ENCODE results near the gene MPP3. TPM values are rescaled to one million over a fixed set of nuclear protein-coding genes. Genes with fewer than 3 reads are reported as not detected.
"Not testable (repeated sequence)": the region's sequence is repeated elsewhere in the genome, so short reads cannot be mapped to it uniquely, and the experiment has no call there.

Gene MPP3
- total RNA-seq, 2 experiments from 2014 or later = 0.37 to 0.41 TPM

DNA sequence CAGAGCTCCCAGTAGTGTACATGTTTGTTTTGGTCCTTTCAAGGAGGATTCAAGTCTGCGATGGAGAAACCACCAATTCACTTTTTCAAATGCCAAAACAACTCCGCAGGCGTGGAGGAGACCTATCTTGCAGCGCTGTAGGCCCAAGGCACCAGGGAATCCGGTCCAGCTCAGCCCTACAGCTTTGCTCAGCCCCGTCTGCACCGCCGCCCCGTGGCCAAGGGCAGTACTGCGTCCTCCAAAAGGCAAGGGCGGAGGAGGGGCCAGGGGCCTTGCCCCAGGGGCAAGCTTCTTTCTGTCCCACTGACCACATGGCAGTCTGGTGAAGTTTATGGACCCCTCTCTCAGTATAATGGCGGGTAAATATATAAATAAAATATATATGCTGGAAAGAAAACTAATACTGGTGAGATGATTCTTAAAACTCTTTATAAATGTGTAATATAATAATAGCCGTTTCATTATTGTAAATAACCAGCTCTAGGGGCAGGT is 13.3 kb upstream of the MPP3 start:
- intact Hi-C loops (cut with DNase I, micrococcal nuclease) = loop anchor here in 1 of 2 experiments (1.0 to 5.0 kb wide), 3 partner anchors 59 to 154 kb away; no protein-coding TSS in a partner anchor
- no peaks in the 10 kb centered on the region for H3K9me3 Mint-ChIP-seq (ENCODE audit: low read depth)
- DNase-seq (peak; percentile 89), ATAC-seq (peak; percentile 99)
- no peak overlapping the region for H3K4me3 Mint-ChIP-seq
- no peaks in the 10 kb centered on the region for H3K4me1 Mint-ChIP-seq
- H3K36me3 Mint-ChIP-seq (ENCODE audit: low read depth) = no peaks in the 10 kb centered on the region
- no peak overlapping the region for H3K27ac Mint-ChIP-seq
- ChIA-PET CTCF (interaction anchor here (0.6 to 2.7 kb wide), 31 partner anchors 8 to 813 kb away, joined by 3 to 17 read pairs (median 4); partner anchors contain the start of gene DUSP3), POLR2A (interaction anchor here (0.6 to 0.8 kb wide), 2 partner anchors 164 to 664 kb away, joined by 3 to 5 read pairs; no protein-coding TSS in a partner anchor)
- H3K27me3 Mint-ChIP-seq = peaks cover 19% of the 10 kb centered on the region

DNA sequence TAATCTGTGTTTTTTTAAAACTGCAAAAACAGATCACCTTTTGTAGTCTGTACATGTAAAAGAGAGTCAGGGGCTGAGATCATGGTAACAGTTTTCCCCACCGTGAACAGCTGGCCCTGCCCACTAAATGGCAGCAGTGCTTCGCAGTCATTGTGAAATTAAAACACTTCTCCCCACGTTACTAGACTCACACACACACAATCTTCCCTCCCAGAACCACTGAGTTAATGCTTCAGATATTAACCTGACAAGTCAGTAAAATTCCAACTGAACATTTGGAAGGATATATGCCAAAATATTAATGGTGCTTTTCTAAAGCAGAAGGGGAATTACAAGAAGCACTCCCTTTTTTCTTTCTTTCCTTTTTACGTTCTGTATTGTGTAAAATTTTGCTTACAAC is 12.8 kb upstream of the MPP3 start:
- no peak overlapping the region for H3K4me3 Mint-ChIP-seq
- H3K9me3 Mint-ChIP-seq (ENCODE audit: low read depth) = no peaks in the 10 kb centered on the region
- POLR2A ChIA-PET = interaction anchor here (0.6 kb wide), 1 partner anchor 664 kb away, joined by 3 read pairs; no protein-coding TSS in a partner anchor
- intact Hi-C loops (cut with DNase I, micrococcal nuclease) = loop anchor here in 1 of 2 experiments (1.0 to 5.0 kb wide), 3 partner anchors 59 to 153 kb away; no protein-coding TSS in a partner anchor
- H3K4me1 Mint-ChIP-seq = no peaks in the 10 kb centered on the region
- H3K36me3 Mint-ChIP-seq (ENCODE audit: low read depth) = no peaks in the 10 kb centered on the region
- no peak overlapping the region for H3K27ac Mint-ChIP-seq
- no peak for ATAC-seq
- no peak for DNase-seq
- H3K27me3 Mint-ChIP-seq = peaks cover 18% of the 10 kb centered on the region
- CTCF ChIA-PET = interaction anchor here (0.6 to 2.7 kb wide), 30 partner anchors 9 to 772 kb away, joined by 3 to 17 read pairs (median 4); partner anchors contain the start of gene DUSP3

DNA sequence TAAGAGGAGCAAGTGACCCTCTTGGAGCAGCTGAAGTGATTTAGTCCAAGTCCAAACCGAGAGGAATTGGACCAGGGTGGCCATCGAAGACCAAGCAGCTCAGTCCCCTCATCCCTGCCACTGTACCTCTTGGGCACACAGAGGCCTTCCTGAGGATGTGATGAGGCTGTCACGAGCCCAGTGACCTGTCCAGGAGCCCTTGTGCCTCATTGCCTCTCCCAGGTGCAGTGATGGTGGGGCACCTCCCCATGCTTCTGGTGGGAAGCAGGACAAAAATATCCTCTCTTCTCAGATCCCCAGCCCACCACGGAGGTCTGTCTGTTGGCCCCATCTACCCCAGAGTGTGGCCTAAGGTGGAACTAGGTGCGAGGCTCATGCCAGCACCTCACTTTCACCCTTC is 11.3 kb upstream of the MPP3 start:
- Mint-ChIP-seq H3K9me3 (ENCODE audit: low read depth) (no peaks in the 10 kb centered on the region), H3K4me1 (no peaks in the 10 kb centered on the region), H3K36me3 (ENCODE audit: low read depth) (no peaks in the 10 kb centered on the region), H3K27me3 (peaks cover 24% of the 10 kb centered on the region), H3K4me3 (no peak overlapping the region), H3K27ac (no peak overlapping the region)
- ChIA-PET POLR2A (no interaction called here), CTCF (interaction anchor here (0.6 to 1.2 kb wide), 3 partner anchors 9 to 510 kb away, joined by 3 to 5 read pairs (median 5); no protein-coding TSS in a partner anchor)
- ATAC-seq (no peak), DNase-seq (no peak)
- intact Hi-C loops (cut with DNase I, micrococcal nuclease) = no loop called here

DNA sequence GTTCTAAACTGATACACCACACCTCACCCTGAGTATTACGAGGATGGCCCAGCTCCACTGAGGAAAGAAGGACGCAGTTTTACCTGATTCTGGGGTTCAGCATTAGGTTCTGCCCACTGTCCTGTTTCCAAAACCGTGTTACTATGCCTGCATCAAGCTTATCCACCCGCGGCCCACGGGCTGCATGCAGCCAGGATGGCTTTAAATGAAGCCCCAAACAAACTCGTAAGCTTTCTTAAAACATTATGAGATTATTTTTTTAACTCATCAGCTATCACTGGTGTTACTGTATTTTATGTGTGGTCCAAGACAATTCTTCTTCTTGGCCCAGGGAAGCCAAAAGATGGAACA is 10.0 kb upstream of the MPP3 start:
- no peaks in the 10 kb centered on the region for H3K4me1 Mint-ChIP-seq
- ChIA-PET POLR2A (no interaction called here), CTCF (interaction anchor here (0.7 to 1.2 kb wide), 3 partner anchors 10 to 445 kb away, joined by 3 to 5 read pairs (median 3); no protein-coding TSS in a partner anchor)
- no peaks in the 10 kb centered on the region for H3K36me3 Mint-ChIP-seq (ENCODE audit: low read depth)
- intact Hi-C loops (cut with DNase I, micrococcal nuclease) = no loop called here
- H3K9me3 Mint-ChIP-seq (ENCODE audit: low read depth) = no peaks in the 10 kb centered on the region
- DNase-seq = no peak
- H3K27me3 Mint-ChIP-seq = peaks cover 19% of the 10 kb centered on the region
- ATAC-seq = no peak
- no peak overlapping the region for H3K4me3 Mint-ChIP-seq
- no peak overlapping the region for H3K27ac Mint-ChIP-seq

DNA sequence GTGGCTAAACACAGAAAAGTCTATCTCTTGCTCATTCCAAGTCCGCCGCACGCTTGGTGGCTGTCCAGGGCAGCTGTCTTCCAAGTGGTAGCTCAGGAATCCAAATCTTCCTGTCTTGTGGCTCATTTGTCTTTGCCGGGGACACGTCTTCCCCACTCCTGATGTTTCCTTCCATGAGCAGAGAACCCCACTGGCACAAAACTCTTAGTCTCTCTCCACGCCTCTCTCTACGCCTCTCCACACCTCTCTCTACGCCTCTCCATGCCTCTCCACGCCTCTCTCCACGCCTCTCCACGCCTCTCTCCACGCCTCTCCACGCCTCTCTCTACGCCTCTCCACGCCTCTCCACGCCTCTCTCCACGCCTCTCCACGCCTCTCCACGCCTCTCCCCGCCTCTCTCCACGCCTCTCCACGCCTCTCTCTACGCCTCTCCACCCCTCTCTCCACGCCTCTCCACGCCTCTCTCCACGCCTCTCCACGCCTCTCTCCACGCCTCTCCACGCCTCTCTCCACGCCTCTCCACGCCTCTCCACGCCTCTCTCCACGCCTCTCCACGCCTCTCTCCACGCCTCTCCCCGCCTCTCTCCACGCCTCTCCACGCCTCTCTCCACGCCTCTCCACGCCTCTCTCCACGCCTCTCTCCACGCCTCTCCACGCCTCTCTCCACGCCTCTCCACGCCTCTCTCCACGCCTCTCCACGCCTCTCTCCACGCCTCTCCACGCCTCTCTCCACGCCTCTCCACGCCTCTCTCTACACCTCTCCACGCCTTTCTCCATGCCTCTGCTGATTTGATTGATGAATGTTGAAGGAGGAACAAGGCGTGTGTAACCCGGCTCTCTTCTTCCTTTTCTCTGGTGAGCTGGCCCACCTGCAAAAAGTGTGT is 9.4 kb upstream of the MPP3 start:
- H3K36me3 Mint-ChIP-seq (ENCODE audit: low read depth); H3K27ac Mint-ChIP-seq; H3K4me1 Mint-ChIP-seq; ATAC-seq; DNase-seq; H3K9me3 Mint-ChIP-seq (ENCODE audit: low read depth); intact Hi-C loops (cut with DNase I, micrococcal nuclease); H3K4me3 Mint-ChIP-seq; POLR2A ChIA-PET: not testable (repeated sequence)
- CTCF ChIA-PET = interaction anchor here (0.7 kb wide), 2 partner anchors 76 to 445 kb away, joined by 3 read pairs; no protein-coding TSS in a partner anchor
- peaks cover 17% of the 10 kb centered on the region for H3K27me3 Mint-ChIP-seq

DNA sequence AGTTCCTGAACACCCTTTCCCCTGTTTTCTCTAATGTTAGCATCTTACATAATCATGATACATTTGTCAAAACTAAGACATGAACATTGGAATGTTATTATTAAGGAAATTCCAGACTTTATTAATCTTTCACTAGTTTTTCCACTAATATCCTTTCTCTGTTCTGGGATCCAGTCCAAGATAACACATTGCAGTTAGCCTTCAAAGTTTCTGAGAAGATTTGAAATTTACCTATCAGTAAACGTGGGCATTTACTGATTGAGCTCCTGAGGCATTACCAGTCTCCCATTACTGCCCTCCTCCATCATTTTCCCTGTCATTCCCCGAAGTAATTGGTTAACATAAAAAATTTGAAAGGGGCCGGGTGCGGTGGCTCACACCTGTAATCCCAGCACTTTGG is 8.3 kb upstream of the MPP3 start:
- Mint-ChIP-seq H3K27me3 (peaks cover 17% of the 10 kb centered on the region), H3K9me3 (ENCODE audit: low read depth) (no peaks in the 10 kb centered on the region), H3K27ac (no peak overlapping the region), H3K4me3 (no peak overlapping the region), H3K4me1 (no peaks in the 10 kb centered on the region), H3K36me3 (ENCODE audit: low read depth) (no peaks in the 10 kb centered on the region)
- intact Hi-C loops (cut with DNase I, micrococcal nuclease) = no loop called here
- no peak for ATAC-seq
- ChIA-PET POLR2A (no interaction called here), CTCF (interaction anchor here (0.7 kb wide), 1 partner anchor 69 kb away, joined by 3 read pairs; no protein-coding TSS in a partner anchor)
- DNase-seq = no peak

DNA sequence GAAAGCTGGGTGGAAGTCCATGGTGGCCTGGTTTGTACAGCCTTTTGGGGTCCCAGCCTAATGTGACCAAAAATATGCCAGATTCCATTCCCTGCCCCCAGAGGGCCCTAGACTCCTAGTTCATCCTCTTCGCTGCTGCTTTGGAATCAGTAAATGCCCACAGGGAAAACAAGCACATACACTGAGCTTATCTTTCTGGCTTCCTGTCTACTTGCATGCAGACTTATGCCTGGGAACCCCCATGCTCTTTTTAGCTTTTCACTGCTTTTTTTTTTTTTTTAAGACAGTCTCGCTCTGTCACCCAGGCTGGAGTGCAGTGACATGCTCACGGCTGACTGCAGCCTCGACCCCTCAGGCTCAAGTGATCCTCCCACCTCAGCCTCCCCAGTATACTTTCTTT is 7.9 kb upstream of the MPP3 start:
- intact Hi-C loops (cut with DNase I, micrococcal nuclease) = no loop called here
- ChIA-PET CTCF (interaction anchor here (0.7 kb wide), 1 partner anchor 69 kb away, joined by 3 read pairs; no protein-coding TSS in a partner anchor), POLR2A (no interaction called here)
- DNase-seq (no peak), ATAC-seq (no peak)
- H3K4me3 Mint-ChIP-seq = no peak overlapping the region
- H3K4me1 Mint-ChIP-seq = no peaks in the 10 kb centered on the region
- H3K36me3 Mint-ChIP-seq (ENCODE audit: low read depth) = no peaks in the 10 kb centered on the region
- no peak overlapping the region for H3K27ac Mint-ChIP-seq
- no peaks in the 10 kb centered on the region for H3K9me3 Mint-ChIP-seq (ENCODE audit: low read depth)
- peaks cover 19% of the 10 kb centered on the region for H3K27me3 Mint-ChIP-seq

DNA sequence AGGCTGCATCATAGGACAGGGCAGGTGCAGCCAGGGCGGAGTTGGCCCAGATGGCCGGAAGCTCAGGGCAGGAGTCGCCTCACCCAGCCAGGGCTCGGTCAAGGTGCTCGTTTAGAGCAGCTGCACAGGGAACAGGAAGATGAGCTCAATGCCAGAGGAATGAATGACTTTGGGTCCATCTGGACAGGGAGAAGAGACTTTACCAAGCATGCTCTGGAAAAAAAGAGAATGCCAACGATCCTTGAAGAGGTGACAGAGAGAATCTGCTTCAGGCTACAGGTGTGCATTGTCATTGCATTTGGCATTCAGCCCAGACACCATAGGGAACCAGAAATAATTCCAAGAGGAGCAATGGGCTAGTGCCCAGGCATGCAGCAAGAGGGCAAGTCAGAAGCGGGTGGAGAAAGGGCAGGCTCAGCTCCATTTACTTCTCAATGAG is 6.7 kb upstream of the MPP3 start:
- H3K27me3 Mint-ChIP-seq = peaks cover 19% of the 10 kb centered on the region
- H3K9me3 Mint-ChIP-seq (ENCODE audit: low read depth) = no peaks in the 10 kb centered on the region
- CTCF ChIA-PET = interaction anchor here (0.6 kb wide), 1 partner anchor 40 kb away, joined by 3 read pairs; no protein-coding TSS in a partner anchor
- DNase-seq (no peak), ATAC-seq (no peak)
- no peak overlapping the region for H3K27ac Mint-ChIP-seq
- H3K36me3 Mint-ChIP-seq (ENCODE audit: low read depth) = no peaks in the 10 kb centered on the region
- POLR2A ChIA-PET = no interaction called here
- H3K4me3 Mint-ChIP-seq = no peak overlapping the region
- H3K4me1 Mint-ChIP-seq = no peaks in the 10 kb centered on the region
- intact Hi-C loops (cut with DNase I, micrococcal nuclease) = no loop called here

DNA sequence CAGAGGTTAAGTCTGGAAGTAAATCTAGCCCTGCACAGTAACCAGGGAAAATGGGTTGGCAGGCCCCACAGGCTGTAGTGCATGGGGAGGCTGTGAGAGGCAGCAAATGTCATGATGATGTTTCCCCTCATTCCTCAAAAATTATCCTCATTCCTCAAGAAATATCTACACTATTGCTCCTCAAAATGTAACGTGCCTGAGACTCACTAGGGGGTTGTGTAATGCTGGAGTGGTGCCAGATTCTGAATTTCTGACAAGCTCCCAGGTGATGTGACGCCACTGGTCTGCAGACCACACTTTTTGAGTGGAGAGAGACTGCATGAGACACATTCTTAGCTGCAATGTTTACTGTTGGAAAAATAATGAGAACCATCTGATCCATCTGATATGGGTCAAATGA is 1.2 kb upstream of the MPP3 start:
- ChIA-PET POLR2A (no interaction called here), CTCF (interaction anchor here (1.2 kb wide), 1 partner anchor 12 kb away, joined by 11 read pairs; the partner anchor contains the start of gene CD300LG)
- ATAC-seq = no peak

DNA sequence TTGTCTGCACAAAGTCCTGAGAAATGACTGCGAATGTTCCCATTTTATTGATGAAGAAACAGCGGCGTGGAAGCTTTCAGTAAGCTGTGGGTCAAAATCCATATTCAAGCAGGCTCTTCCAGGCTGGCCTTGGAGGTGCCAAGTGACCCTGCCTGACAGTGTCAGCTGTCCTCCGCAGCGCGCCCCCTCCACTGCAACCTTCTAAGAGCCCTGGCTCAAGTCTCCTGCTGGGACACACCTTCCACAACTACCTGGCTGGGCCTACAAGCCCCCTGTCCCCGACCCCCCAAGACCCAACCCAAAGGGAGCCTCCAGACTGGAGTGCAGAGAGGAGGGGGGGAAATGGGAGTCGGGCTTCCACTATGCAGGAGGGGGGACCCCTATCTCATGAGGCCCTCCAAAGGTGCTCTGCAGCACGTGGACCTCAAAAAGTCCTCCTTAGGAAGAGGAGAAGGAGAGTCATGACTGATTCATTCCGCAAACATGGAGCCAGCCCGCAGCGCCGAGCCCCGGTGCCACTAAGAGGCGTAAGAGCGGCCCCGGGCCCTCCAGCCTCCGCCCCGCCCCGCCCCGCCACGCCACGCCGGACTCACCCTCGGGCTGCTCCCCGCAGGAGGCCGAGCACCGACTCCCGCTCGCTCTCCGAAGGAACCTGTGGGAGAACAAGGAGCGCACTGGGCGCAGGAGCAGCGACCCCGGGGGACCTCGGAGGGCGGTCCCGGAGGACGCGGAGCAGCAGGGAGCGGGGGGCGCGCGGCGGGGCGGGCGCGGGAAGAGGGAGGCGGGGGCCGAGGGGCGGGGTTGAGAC is 574 bp downstream of the MPP3 start:
- no peaks in the 10 kb centered on the region for H3K9me3 Mint-ChIP-seq (ENCODE audit: low read depth)
- H3K4me3 Mint-ChIP-seq = peak overlapping the region; percentile 66
- H3K27me3 Mint-ChIP-seq = peaks cover 32% of the 10 kb centered on the region
- no peaks in the 10 kb centered on the region for H3K36me3 Mint-ChIP-seq (ENCODE audit: low read depth)
- H3K27ac Mint-ChIP-seq = no peak overlapping the region
- ATAC-seq = peak; percentile 24
- DNase-seq = peak; percentile 38
- intact Hi-C loops (cut with DNase I, micrococcal nuclease) = loop anchor here (2.0 to 5.0 kb wide), 2 partner anchors 50 to 54 kb away; partner anchors contain the start of genes CFAP97D1 (in 1 of the 2) and DUSP3 (in 1 of the 2)
- H3K4me1 Mint-ChIP-seq = peaks cover 17% of the 10 kb centered on the region
- ChIA-PET POLR2A (no interaction called here), CTCF (interaction anchor here (0.8 kb wide), 1 partner anchor 23 kb away, joined by 3 read pairs; no protein-coding TSS in a partner anchor)

More for the DNA sequence above, 1.2 kb upstream of the MPP3 start:
- peaks cover 34% of the 10 kb centered on the region for H3K27me3 Mint-ChIP-seq
- DNase-seq = no peak
- H3K4me3 Mint-ChIP-seq = no peak overlapping the region
- H3K9me3 Mint-ChIP-seq (ENCODE audit: low read depth) = no peaks in the 10 kb centered on the region
- H3K36me3 Mint-ChIP-seq (ENCODE audit: low read depth) = no peaks in the 10 kb centered on the region
- H3K4me1 Mint-ChIP-seq = peaks cover 17% of the 10 kb centered on the region
- intact Hi-C loops (cut with DNase I, micrococcal nuclease) = loop anchor here in 1 of 2 experiments (5.0 kb wide), 1 partner anchor 52 kb away; the partner anchor contains the start of gene CFAP97D1
- H3K27ac Mint-ChIP-seq = no peak overlapping the region
